Measurements from ENCODE around the gene LIPN.

LIPN gene

DNA sequence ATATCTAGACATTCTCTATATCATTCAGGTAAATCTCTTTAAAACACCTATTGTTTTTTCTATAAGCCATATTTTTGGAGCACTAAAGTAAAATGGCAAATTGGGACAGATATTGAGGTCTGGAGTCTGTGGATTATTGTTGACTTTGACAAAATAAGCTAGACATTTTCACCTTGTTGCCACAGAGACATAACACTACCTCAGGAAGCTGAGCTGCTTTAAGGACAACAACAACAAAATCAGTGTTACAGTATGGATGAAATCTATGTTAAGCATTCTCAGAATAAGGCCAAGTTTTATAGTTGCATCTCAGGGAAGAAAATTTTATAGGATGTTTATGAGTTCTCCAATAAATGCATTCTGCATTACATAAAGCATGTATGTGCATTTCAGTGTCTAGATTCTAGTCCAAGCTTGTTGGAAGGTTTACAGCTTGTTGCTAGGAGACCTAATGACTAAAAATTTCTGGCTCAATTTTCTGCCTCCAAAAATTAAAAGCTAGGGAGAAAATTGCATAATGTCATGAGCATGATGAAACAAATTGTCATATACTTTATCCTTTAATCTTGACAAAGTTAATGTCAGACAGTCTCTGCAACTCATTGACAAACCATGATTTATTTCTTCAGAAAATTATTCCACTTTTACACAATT, 61.1 kb downstream of the LIPN start:
- peak; percentile 84 for DNase-seq (ENCODE audit: low read depth)
- no peak overlapping the region for H3K4me3 ChIP-seq (ENCODE audit: low read length)
- TF ChIP-seq, protein P1, sequence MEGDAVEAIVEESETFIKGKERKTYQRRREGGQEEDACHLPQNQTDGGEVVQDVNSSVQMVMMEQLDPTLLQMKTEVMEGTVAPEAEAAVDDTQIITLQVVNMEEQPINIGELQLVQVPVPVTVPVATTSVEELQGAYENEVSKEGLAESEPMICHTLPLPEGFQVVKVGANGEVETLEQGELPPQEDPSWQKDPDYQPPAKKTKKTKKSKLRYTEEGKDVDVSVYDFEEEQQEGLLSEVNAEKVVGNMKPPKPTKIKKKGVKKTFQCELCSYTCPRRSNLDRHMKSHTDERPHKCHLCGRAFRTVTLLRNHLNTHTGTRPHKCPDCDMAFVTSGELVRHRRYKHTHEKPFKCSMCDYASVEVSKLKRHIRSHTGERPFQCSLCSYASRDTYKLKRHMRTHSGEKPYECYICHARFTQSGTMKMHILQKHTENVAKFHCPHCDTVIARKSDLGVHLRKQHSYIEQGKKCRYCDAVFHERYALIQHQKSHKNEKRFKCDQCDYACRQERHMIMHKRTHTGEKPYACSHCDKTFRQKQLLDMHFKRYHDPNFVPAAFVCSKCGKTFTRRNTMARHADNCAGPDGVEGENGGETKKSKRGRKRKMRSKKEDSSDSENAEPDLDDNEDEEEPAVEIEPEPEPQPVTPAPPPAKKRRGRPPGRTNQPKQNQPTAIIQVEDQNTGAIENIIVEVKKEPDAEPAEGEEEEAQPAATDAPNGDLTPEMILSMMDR (conservative IDR thresholded peaks at IDR 0.05; ENCODE audit: low read length): no peak

DNA sequence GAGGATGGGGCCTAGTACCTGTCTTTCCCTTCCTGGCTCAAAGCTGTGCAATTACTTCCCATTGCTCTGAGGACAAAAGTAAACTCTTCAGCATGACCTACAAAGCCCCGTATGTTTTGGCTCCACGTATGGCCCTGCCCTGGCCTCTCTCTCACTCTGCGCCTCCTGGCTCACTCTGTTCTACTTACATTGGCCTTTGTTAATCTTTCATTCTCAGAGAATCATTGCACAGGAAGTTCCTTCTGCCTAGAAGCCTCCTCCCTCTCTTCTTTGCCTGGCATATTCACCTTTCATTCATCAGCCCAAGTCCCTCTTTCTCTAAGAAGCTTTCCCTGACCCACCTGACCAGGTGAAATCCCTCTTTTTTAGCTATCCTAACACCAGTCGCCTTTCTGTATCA, 66.6 kb downstream of the LIPN start:
- H3K4me3 ChIP-seq (ENCODE audit: low read length): no peak overlapping the region
- no peak for DNase-seq (ENCODE audit: low read depth)
- TF ChIP-seq, protein P1 (conservative IDR thresholded peaks at IDR 0.05; ENCODE audit: low read length): no peak

DNA sequence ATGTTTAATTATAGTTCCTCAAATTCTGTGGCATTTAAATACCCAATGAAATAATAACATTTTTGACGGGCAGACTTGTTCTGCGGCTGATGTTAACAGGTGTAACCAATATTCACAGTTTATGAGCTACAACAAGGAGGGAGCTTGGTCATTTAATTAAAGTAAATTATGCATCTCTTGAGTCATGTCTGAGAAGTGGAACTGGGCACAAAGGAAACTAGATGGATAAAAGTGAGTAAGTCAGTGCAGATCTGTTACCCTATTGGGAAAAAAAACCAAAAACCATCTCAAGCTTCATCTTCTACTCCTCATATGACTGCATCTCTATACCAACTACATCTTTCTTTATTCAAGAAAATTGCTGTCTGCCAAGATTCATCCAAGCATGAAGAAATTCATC, 67.9 kb downstream of the LIPN start:
- TF ChIP-seq, protein P1 (conservative IDR thresholded peaks at IDR 0.05; ENCODE audit: low read length): no peak
- DNase-seq (ENCODE audit: low read depth): no peak
- H3K4me3 ChIP-seq (ENCODE audit: low read length): no peak overlapping the region

DNA sequence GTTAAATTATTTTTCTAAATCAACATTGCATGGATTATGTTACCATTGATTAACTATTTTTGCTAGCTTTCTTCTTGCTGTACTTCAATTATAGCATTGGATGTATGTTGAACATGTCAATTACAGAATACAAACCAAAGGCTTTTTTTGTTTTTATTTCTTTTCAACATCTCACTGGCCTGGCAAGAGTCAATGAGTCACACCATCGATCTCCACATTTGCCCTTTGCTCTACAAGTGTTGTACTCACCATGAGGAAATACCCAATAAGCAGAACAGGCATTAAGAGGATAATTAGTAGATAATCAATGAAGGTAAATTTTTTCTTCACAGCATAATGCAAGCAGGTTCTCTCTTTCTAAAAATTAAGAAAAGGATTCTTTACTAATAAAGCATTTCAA, 68.5 kb downstream of the LIPN start:
- no peak for DNase-seq (ENCODE audit: low read depth)
- H3K4me3 ChIP-seq (ENCODE audit: low read length): no peak overlapping the region
- TF ChIP-seq, protein P1 (conservative IDR thresholded peaks at IDR 0.05; ENCODE audit: low read length): no peak

All from AG10803 (cell line).